Measurements from ENCODE around the gene STK17A.
A peak's percentile ranks its signal among the peaks of the same experiment; 100 is the strongest.

STK17A gene

GRCh38 chr7:43582503-43583423, at the start of gene STK17A:
STK17A (plus strand) TSS chr7:43583108; CDS start chr7:43583244, 136 bp downstream.
- Histone ChIP-seq H3K4me1 (ENCODE audit: insufficient read depth, low read length) (peaks cover 4% of the 10 kb centered on the region; the same call in 1 of the 2 replicates), H3K36me3 (ENCODE audit: insufficient read depth, low read depth, low read length) (no peaks in the 10 kb centered on the region), H3K9ac (ENCODE audit: low read depth, low read length) (peak within 1 kb of the TSS; percentile 72; the same call in 1 of the 2 replicates), H3K27me3 (ENCODE audit: insufficient read depth, low read length) (peaks cover 22% of the 10 kb centered on the region), H3K4me3 (ENCODE audit: low read length) (peak within 1 kb of the TSS; percentile 87), H3K9me3 (ENCODE audit: insufficient read depth, low read depth, low read length) (no peaks in the 10 kb centered on the region), H3K27ac (ENCODE audit: low read length) (no peak within 1 kb of the TSS)

GRCh38 chr7:43533801-43534479, 49.0 kb upstream of the STK17A start:
- no peak overlapping the region for H3K4me3 ChIP-seq (ENCODE audit: low read length)
- H3K27ac ChIP-seq (ENCODE audit: low read length) = no peak overlapping the region

GRCh38 chr7:43535031-43535451, 47.9 kb upstream of the STK17A start:
- Histone ChIP-seq H3K27ac (ENCODE audit: low read length) (no peak overlapping the region), H3K27me3 (ENCODE audit: insufficient read depth, low read length) (no peaks in the 10 kb centered on the region), H3K4me3 (ENCODE audit: low read length) (no peak overlapping the region), H3K36me3 (ENCODE audit: insufficient read depth, low read depth, low read length) (no peaks in the 10 kb centered on the region), H3K4me1 (ENCODE audit: insufficient read depth, low read length) (0 out of 2 replicates have a peak, but pooled peaks cover 3% of the 10 kb centered on the region), H3K9me3 (ENCODE audit: insufficient read depth, low read depth, low read length) (no peaks in the 10 kb centered on the region), H3K9ac (ENCODE audit: low read depth, low read length) (no peak overlapping the region)

More at GRCh38 chr7:43533801-43534479, 49.0 kb upstream of the STK17A start:
- Histone ChIP-seq H3K36me3 (ENCODE audit: insufficient read depth, low read depth, low read length) (no peaks in the 10 kb centered on the region), H3K9ac (ENCODE audit: low read depth, low read length) (no peak overlapping the region), H3K9me3 (ENCODE audit: insufficient read depth, low read depth, low read length) (no peaks in the 10 kb centered on the region), H3K27me3 (ENCODE audit: insufficient read depth, low read length) (no peaks in the 10 kb centered on the region), H3K4me1 (ENCODE audit: insufficient read depth, low read length) (0 out of 2 replicates have a peak, but pooled peaks cover 3% of the 10 kb centered on the region)

GRCh38 chr7:43535810-43536585, 46.9 kb upstream of the STK17A start:
- Histone ChIP-seq H3K4me3 (ENCODE audit: low read length) (no peak overlapping the region), H3K4me1 (ENCODE audit: insufficient read depth, low read length) (0 out of 2 replicates have a peak, but pooled peaks cover 3% of the 10 kb centered on the region), H3K9ac (ENCODE audit: low read depth, low read length) (no peak overlapping the region), H3K9me3 (ENCODE audit: insufficient read depth, low read depth, low read length) (no peaks in the 10 kb centered on the region), H3K27me3 (ENCODE audit: insufficient read depth, low read length) (no peaks in the 10 kb centered on the region), H3K36me3 (ENCODE audit: insufficient read depth, low read depth, low read length) (no peaks in the 10 kb centered on the region), H3K27ac (ENCODE audit: low read length) (no peak overlapping the region)

GRCh38 chr7:43536773-43537172, 46.1 kb upstream of the STK17A start:
- Histone ChIP-seq H3K9ac (ENCODE audit: low read depth, low read length) (no peak overlapping the region), H3K9me3 (ENCODE audit: insufficient read depth, low read depth, low read length) (no peaks in the 10 kb centered on the region), H3K27me3 (ENCODE audit: insufficient read depth, low read length) (no peaks in the 10 kb centered on the region), H3K36me3 (ENCODE audit: insufficient read depth, low read depth, low read length) (no peaks in the 10 kb centered on the region), H3K4me3 (ENCODE audit: low read length) (no peak overlapping the region), H3K4me1 (ENCODE audit: insufficient read depth, low read length) (0 out of 2 replicates have a peak, but pooled peaks cover 3% of the 10 kb centered on the region), H3K27ac (ENCODE audit: low read length) (no peak overlapping the region)

- Histone ChIP-seq H3K9ac (ENCODE audit: low read depth, low read length) (no peak overlapping the region), H3K27ac (ENCODE audit: low read length) (no peak overlapping the region)
Measured at GRCh38 chr7:43537765-43538403, 45.0 kb upstream of the STK17A start.

GRCh38 chr7:43538404-43538771, 44.5 kb upstream of the STK17A start:
- Histone ChIP-seq H3K27me3 (ENCODE audit: insufficient read depth, low read length) (no peaks in the 10 kb centered on the region), H3K36me3 (ENCODE audit: insufficient read depth, low read depth, low read length) (no peaks in the 10 kb centered on the region), H3K4me3 (ENCODE audit: low read length) (no peak overlapping the region), H3K4me1 (ENCODE audit: insufficient read depth, low read length) (0 out of 2 replicates have a peak, but pooled peaks cover 3% of the 10 kb centered on the region), H3K9me3 (ENCODE audit: insufficient read depth, low read depth, low read length) (no peaks in the 10 kb centered on the region), H3K27ac (ENCODE audit: low read length) (no peak overlapping the region), H3K9ac (ENCODE audit: low read depth, low read length) (no peak overlapping the region)

More at GRCh38 chr7:43537765-43538403, 45.0 kb upstream of the STK17A start:
- Histone ChIP-seq H3K9me3 (ENCODE audit: insufficient read depth, low read depth, low read length) (no peaks in the 10 kb centered on the region), H3K27me3 (ENCODE audit: insufficient read depth, low read length) (no peaks in the 10 kb centered on the region), H3K4me3 (ENCODE audit: low read length) (no peak overlapping the region), H3K4me1 (ENCODE audit: insufficient read depth, low read length) (0 out of 2 replicates have a peak, but pooled peaks cover 3% of the 10 kb centered on the region), H3K36me3 (ENCODE audit: insufficient read depth, low read depth, low read length) (no peaks in the 10 kb centered on the region)

GRCh38 chr7:43540471-43540870, 42.4 kb upstream of the STK17A start:
- Histone ChIP-seq H3K9ac (ENCODE audit: low read depth, low read length) (no peak overlapping the region), H3K4me3 (ENCODE audit: low read length) (no peak overlapping the region), H3K4me1 (ENCODE audit: insufficient read depth, low read length) (0 out of 2 replicates have a peak, but pooled peaks cover 3% of the 10 kb centered on the region), H3K27ac (ENCODE audit: low read length) (no peak overlapping the region), H3K27me3 (ENCODE audit: insufficient read depth, low read length) (no peaks in the 10 kb centered on the region), H3K9me3 (ENCODE audit: insufficient read depth, low read depth, low read length) (no peaks in the 10 kb centered on the region), H3K36me3 (ENCODE audit: insufficient read depth, low read depth, low read length) (no peaks in the 10 kb centered on the region)

GRCh38 chr7:43542716-43543115, 40.2 kb upstream of the STK17A start:
- Histone ChIP-seq H3K27me3 (ENCODE audit: insufficient read depth, low read length) (no peaks in the 10 kb centered on the region), H3K4me1 (ENCODE audit: insufficient read depth, low read length) (no peaks in the 10 kb centered on the region), H3K9ac (ENCODE audit: low read depth, low read length) (no peak overlapping the region), H3K4me3 (ENCODE audit: low read length) (no peak overlapping the region), H3K27ac (ENCODE audit: low read length) (no peak overlapping the region), H3K36me3 (ENCODE audit: insufficient read depth, low read depth, low read length) (no peaks in the 10 kb centered on the region), H3K9me3 (ENCODE audit: insufficient read depth, low read depth, low read length) (no peaks in the 10 kb centered on the region)

- no peak overlapping the region for H3K4me3 ChIP-seq (ENCODE audit: low read length)
- H3K36me3 ChIP-seq (ENCODE audit: insufficient read depth, low read depth, low read length) = no peaks in the 10 kb centered on the region
- no peak overlapping the region for H3K27ac ChIP-seq (ENCODE audit: low read length)
- H3K9me3 ChIP-seq (ENCODE audit: insufficient read depth, low read depth, low read length) = no peaks in the 10 kb centered on the region
- no peaks in the 10 kb centered on the region for H3K27me3 ChIP-seq (ENCODE audit: insufficient read depth, low read length)
- no peaks in the 10 kb centered on the region for H3K4me1 ChIP-seq (ENCODE audit: insufficient read depth, low read length)
- H3K9ac ChIP-seq (ENCODE audit: low read depth, low read length) = no peak overlapping the region
Measured at GRCh38 chr7:43546231-43546630, 36.7 kb upstream of the STK17A start.

- H3K9me3 ChIP-seq (ENCODE audit: insufficient read depth, low read depth, low read length) = no peaks in the 10 kb centered on the region
- H3K27ac ChIP-seq (ENCODE audit: low read length) = no peak overlapping the region
- H3K27me3 ChIP-seq (ENCODE audit: insufficient read depth, low read length) = no peaks in the 10 kb centered on the region
- peaks cover 5% of the 10 kb centered on the region; the same call in 1 of the 2 replicates for H3K4me1 ChIP-seq (ENCODE audit: insufficient read depth, low read length)
- H3K36me3 ChIP-seq (ENCODE audit: insufficient read depth, low read depth, low read length) = no peaks in the 10 kb centered on the region
- no peak overlapping the region for H3K4me3 ChIP-seq (ENCODE audit: low read length)
- H3K9ac ChIP-seq (ENCODE audit: low read depth, low read length) = no peak overlapping the region
Measured at GRCh38 chr7:43550427-43550826, 32.5 kb upstream of the STK17A start.

Data from iPS-20b (cell line).